GM04504 (cell line): ENCODE data around the gene TAGAP.

ENCODE experiments used
- DNase-seq: peaks from one replicate; pipeline ENCODE4 v3.0.0-alpha.2; 2012; ENCODE audit warnings: low read depth

Gene TAGAP

GRCh38 chr6:159071843-159072769 lies 27.3 kb upstream of the TAGAP start:
- no peak for DNase-seq

GRCh38 chr6:159068904-159069578 lies 24.2 kb upstream of the TAGAP start:
- DNase-seq: no peak

- no peak for DNase-seq
Measured at GRCh38 chr6:159067334-159067733, 22.5 kb upstream of the TAGAP start.

- DNase-seq: no peak
Measured at GRCh38 chr6:159066483-159066882, 21.7 kb upstream of the TAGAP start.

- no peak for DNase-seq
Measured at GRCh38 chr6:159065759-159066329, 21.1 kb upstream of the TAGAP start.

- no peak for DNase-seq
Measured at GRCh38 chr6:159065091-159065490, 20.3 kb upstream of the TAGAP start.

- no peak for DNase-seq
Measured at GRCh38 chr6:159064477-159064876, 19.7 kb upstream of the TAGAP start.

- DNase-seq: no peak
Measured at GRCh38 chr6:159063549-159063948, 18.8 kb upstream of the TAGAP start.

GRCh38 chr6:159062976-159063375 lies 18.2 kb upstream of the TAGAP start:
- no peak for DNase-seq

GRCh38 chr6:159062564-159062945 lies 17.8 kb upstream of the TAGAP start:
- DNase-seq: no peak

- DNase-seq: no peak
Measured at GRCh38 chr6:159061805-159062563, 17.2 kb upstream of the TAGAP start.

GRCh38 chr6:159061146-159061545 lies 16.4 kb upstream of the TAGAP start:
- no peak for DNase-seq

- no peak for DNase-seq
Measured at GRCh38 chr6:159059885-159060506, 15.2 kb upstream of the TAGAP start.

- no peak for DNase-seq
Measured at GRCh38 chr6:159059141-159059540, 14.3 kb upstream of the TAGAP start.

GRCh38 chr6:159056899-159057298 lies 12.1 kb upstream of the TAGAP start:
- DNase-seq: no peak

- DNase-seq: no peak
Measured at GRCh38 chr6:159056432-159056831, 11.6 kb upstream of the TAGAP start.

- no peak for DNase-seq
Measured at GRCh38 chr6:159056003-159056402, 11.2 kb upstream of the TAGAP start.

GRCh38 chr6:159053781-159054398 lies 9.1 kb upstream of the TAGAP start:
- DNase-seq: no peak

- no peak for DNase-seq
Measured at GRCh38 chr6:159052720-159053119, 7.9 kb upstream of the TAGAP start.

GRCh38 chr6:159047891-159048685 lies 3.3 kb upstream of the TAGAP start:
- DNase-seq: no peak

- DNase-seq: no peak
Measured at GRCh38 chr6:159045801-159046200, 1.0 kb upstream of the TAGAP start.
